Ascending aorta (tissue), 2 donors: ENCODE measurements around the gene VIPR1. TPM values are rescaled to one million over a fixed set of nuclear protein-coding genes. Genes with fewer than 3 reads are reported as not detected.
"Not testable (repeated sequence)": the region's sequence is repeated elsewhere in the genome, so short reads cannot be mapped to it uniquely, and the experiment has no call there.

Source experiments
- DNase-seq, 2 donors: peaks; one replicate each; pipeline ENCODE4 v3.0.0-alpha.2; 2019; ENCODE audit warnings: low spot score in 2 of 2
- H3K27ac ChIP-seq, 2 donors: fragments of 200-600 bp; sonication (generic); one replicate each; pipeline ENCODE4 v1.5.1; 2016 to 2017; ENCODE audit warnings: mild to moderate bottlenecking in 1 of 2
- H3K27me3 ChIP-seq: fragments of 200-600 bp; sonication (generic); one replicate; pipeline ENCODE4 v1.5.1; 2017
- H3K36me3 ChIP-seq, 2 donors: fragments of 200-600 bp; sonication (generic); one replicate each; pipeline ENCODE4 v1.5.1; 2016
- H3K4me1 ChIP-seq, 2 donors: fragments of 200-600 bp; sonication (generic); one replicate each; pipeline ENCODE4 v1.5.1; 2016 to 2017; ENCODE audit warnings: mild to moderate bottlenecking in 1 of 2
- H3K4me3 ChIP-seq, 2 donors: fragments of 200-600 bp; sonication (generic); one replicate each; pipeline ENCODE4 v1.5.1; 2016 to 2017; ENCODE audit warnings: mild to moderate bottlenecking in 1 of 2
- H3K9me3 ChIP-seq, 2 donors: fragments of 200-600 bp; sonication (generic); one replicate each; pipeline ENCODE4 v1.5.1; 2016
- CTCF ChIP-seq, 3 experiments: fragments of 200-600 bp in 2 of 3; fragments of 450-650 bp in 1 of 3; sonication (generic) in 2 of 3; IDR thresholded peaks; one replicate each; pipeline ENCODE4 v1.5.1; 2016 to 2019; ENCODE audit warnings: antibody characterized with exemption in 3 of 3, mild to moderate bottlenecking in 1 of 3, moderate library complexity in 1 of 3
- intact Hi-C: fragments of 100-400 bp; cut with DNase I; formaldehyde crosslinking; loops from one replicate; pipeline ENCODE4 v1.15.1; 2023
- total RNA-seq: library from RNA; depleted of rRNA; stranded (reverse); fragments of >200 nt; gene quantifications from one replicate; pipeline ENCODE4 v1.1.0, GENCODE V29; 2016

The VIPR1 gene
- total RNA-seq, 1 donor from 2014 or later: 3.5 TPM

- no peaks in the 10 kb centered on the region for H3K9me3 ChIP-seq
- no peak overlapping the region for H3K4me3 ChIP-seq
- H3K36me3 ChIP-seq: peaks cover 22 to 31% of the 10 kb centered on the region in 2 donors
- no peak overlapping the region for H3K27ac ChIP-seq
- peaks cover 0 to 4% of the 10 kb centered on the region in 2 donors for H3K4me1 ChIP-seq
- intact Hi-C loops: no loop called here
- TF ChIP-seq CTCF (IDR thresholded peaks at IDR 0.05): no peak
- DNase-seq: no peak
- H3K27me3 ChIP-seq: no peaks in the 10 kb centered on the region
These were observed 47.8 kb downstream of the VIPR1 start for GRCh38 chr3:42550250-42550649.

GRCh38 chr3:42552830-42553229, 50.4 kb downstream of the VIPR1 start:
- intact Hi-C loops: no loop called here
- peaks cover 40 to 57% of the 10 kb centered on the region in 2 donors for H3K36me3 ChIP-seq

GRCh38 chr3:42556089-42556632, 53.7 kb downstream of the VIPR1 start:
- Histone ChIP-seq H3K4me1 (no peaks in the 10 kb centered on the region), H3K36me3 (peaks cover 63 to 79% of the 10 kb centered on the region in 2 donors), H3K27ac (no peak overlapping the region), H3K27me3 (no peaks in the 10 kb centered on the region), H3K9me3 (no peaks in the 10 kb centered on the region), H3K4me3 (no peak overlapping the region)
- intact Hi-C loops: no loop called here
- TF ChIP-seq CTCF (IDR thresholded peaks at IDR 0.05): no peak
- no peak for DNase-seq

More at GRCh38 chr3:42552830-42553229, 50.4 kb downstream of the VIPR1 start:
- no peaks in the 10 kb centered on the region for H3K9me3 ChIP-seq
- no peak overlapping the region for H3K27ac ChIP-seq
- H3K4me3 ChIP-seq: no peak overlapping the region
- H3K27me3 ChIP-seq: no peaks in the 10 kb centered on the region
- DNase-seq: no peak
- H3K4me1 ChIP-seq: no peaks in the 10 kb centered on the region
- no peak for TF ChIP-seq CTCF (IDR thresholded peaks at IDR 0.05)

- H3K27me3 ChIP-seq, H3K27ac ChIP-seq, H3K4me1 ChIP-seq, DNase-seq, H3K4me3 ChIP-seq, H3K9me3 ChIP-seq, intact Hi-C loops: not testable (repeated sequence)
- peaks cover 66 to 82% of the 10 kb centered on the region in 2 donors for H3K36me3 ChIP-seq
These were observed 54.4 kb downstream of the VIPR1 start for GRCh38 chr3:42556817-42557216.

GRCh38 chr3:42557854-42558253, 55.4 kb downstream of the VIPR1 start:
- DNase-seq: no peak
- H3K36me3 ChIP-seq: peaks cover 64 to 91% of the 10 kb centered on the region in 2 donors
- H3K4me1 ChIP-seq: no peaks in the 10 kb centered on the region
- intact Hi-C loops: no loop called here
- no peaks in the 10 kb centered on the region for H3K9me3 ChIP-seq
- no peak overlapping the region for H3K27ac ChIP-seq
- H3K27me3 ChIP-seq: no peaks in the 10 kb centered on the region
- no peak overlapping the region for H3K4me3 ChIP-seq
- no peak for TF ChIP-seq CTCF (IDR thresholded peaks at IDR 0.05)

GRCh38 chr3:42562047-42562907, 59.8 kb downstream of the VIPR1 start:
- Histone ChIP-seq H3K9me3 (no peaks in the 10 kb centered on the region), H3K36me3 (peaks cover 40 to 65% of the 10 kb centered on the region in 2 donors), H3K4me3 (no peak overlapping the region), H3K27ac (no peak overlapping the region), H3K27me3 (no peaks in the 10 kb centered on the region), H3K4me1 (no peaks in the 10 kb centered on the region)
- intact Hi-C loops: no loop called here
- no peak for TF ChIP-seq CTCF (IDR thresholded peaks at IDR 0.05)
- no peak for DNase-seq
